ENCODE data around the gene OR7C2. TPM values are rescaled to one million over a fixed set of nuclear protein-coding genes. Genes with fewer than 3 reads are reported as not detected.

OR7C2 gene
- not detected for total RNA-seq
- not detected for polyA plus RNA-seq
- long read RNA-seq, donor 1 = 0 reads
- long read RNA-seq, donor 2 = 0 reads
- long read RNA-seq, donor 3 = 0 reads
- long read RNA-seq, donor 4 = 0 reads
- long read RNA-seq, donor 5 = 0 reads

DNA sequence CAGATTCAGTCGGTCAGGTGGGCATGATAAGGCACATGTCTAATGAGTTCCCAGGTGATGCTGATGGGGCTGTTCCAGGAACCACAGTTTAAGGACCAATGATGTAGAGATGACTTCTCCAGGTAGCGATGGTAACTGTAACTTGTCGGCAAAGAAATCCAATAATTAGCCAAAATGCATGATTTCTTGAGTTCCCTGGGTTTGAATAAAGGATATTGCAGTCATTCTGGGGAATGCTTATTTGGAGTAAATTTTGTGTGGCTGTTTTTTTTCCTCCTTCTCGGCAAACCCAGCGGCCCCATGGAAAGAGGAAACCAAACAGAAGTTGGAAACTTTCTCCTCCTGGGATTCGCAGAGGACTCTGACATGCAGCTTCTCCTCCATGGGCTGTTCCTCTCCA is at the start of gene OR7C2:
Gene OR7C2, plus strand, starts transcription at position 301 of the 400 bp plus-strand sequence. Its CDS starts 0 bp downstream, at position 301.
- Histone ChIP-seq H3K9me3 (ENCODE audit: control insufficient read depth in 4 of 4, insufficient read depth in 3 of 4, low read length in 3 of 4) (no peaks in the 10 kb centered on the region), H3K4me1 (ENCODE audit: control insufficient read depth in 5 of 5, insufficient read depth in 5 of 5, low read length in 5 of 5) (no peaks in the 10 kb centered on the region), H3K4me3 (no peak within 1 kb of the TSS), H3K27ac (ENCODE audit: low read depth in 1 of 2, low read length in 1 of 2) (no peak within 1 kb of the TSS), H3K36me3 (ENCODE audit: control insufficient read depth in 4 of 4, insufficient read depth in 4 of 4, low read length in 4 of 4) (no peaks in the 10 kb centered on the region), H3K27me3 (ENCODE audit: control insufficient read depth in 3 of 3, insufficient read depth in 3 of 3, low read length in 2 of 3) (no peaks in the 10 kb centered on the region), H3K9ac (ENCODE audit: insufficient read depth in 1 of 2, low read length in 2 of 2) (no peak within 1 kb of the TSS)
- TF ChIP-seq, protein P1, sequence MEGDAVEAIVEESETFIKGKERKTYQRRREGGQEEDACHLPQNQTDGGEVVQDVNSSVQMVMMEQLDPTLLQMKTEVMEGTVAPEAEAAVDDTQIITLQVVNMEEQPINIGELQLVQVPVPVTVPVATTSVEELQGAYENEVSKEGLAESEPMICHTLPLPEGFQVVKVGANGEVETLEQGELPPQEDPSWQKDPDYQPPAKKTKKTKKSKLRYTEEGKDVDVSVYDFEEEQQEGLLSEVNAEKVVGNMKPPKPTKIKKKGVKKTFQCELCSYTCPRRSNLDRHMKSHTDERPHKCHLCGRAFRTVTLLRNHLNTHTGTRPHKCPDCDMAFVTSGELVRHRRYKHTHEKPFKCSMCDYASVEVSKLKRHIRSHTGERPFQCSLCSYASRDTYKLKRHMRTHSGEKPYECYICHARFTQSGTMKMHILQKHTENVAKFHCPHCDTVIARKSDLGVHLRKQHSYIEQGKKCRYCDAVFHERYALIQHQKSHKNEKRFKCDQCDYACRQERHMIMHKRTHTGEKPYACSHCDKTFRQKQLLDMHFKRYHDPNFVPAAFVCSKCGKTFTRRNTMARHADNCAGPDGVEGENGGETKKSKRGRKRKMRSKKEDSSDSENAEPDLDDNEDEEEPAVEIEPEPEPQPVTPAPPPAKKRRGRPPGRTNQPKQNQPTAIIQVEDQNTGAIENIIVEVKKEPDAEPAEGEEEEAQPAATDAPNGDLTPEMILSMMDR (IDR thresholded peaks at IDR 0.05; ENCODE audit: control extremely low read depth, extremely low read depth) = no peak
- ATAC-seq (ENCODE audit: insufficient read depth, low FRiP score) (no peak), DNase-seq (no peak)
- WGBS, 2 donors = 91 to 93% methylated on average over 6 of the region's 6 CpGs

DNA sequence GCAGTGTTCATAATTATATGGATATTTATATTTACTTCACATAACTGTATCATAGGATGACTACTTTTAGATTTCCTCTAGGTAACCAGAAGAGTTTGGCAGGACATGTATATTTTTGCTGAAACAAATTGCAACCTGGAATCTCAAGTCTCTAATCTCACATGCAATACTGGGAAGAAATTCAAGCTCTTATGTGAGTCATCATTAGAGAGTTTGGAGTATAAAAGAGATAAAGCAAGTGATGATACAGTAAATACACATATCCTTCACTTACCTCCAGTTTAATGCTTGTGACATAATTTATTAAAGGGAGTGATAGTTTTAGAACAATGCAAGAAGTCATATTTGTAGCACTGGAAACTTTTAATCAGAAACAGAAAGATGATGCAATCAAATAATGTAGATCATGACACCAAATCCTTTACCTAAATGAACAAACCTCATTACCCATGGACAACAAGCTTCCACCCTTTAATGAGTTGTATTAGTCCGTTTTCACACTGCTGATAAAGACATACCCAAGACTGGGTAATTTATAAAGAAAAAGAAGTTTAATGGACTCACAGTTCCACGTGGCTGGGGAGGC is 39.5 kb upstream of the OR7C2 start:
- Histone ChIP-seq H3K9me3 (ENCODE audit: control insufficient read depth in 4 of 4, insufficient read depth in 3 of 4, low read length in 3 of 4) (no peaks in the 10 kb centered on the region), H3K36me3 (ENCODE audit: control insufficient read depth in 4 of 4, insufficient read depth in 4 of 4, low read length in 4 of 4) (no peaks in the 10 kb centered on the region), H3K4me1 (ENCODE audit: control insufficient read depth in 5 of 5, insufficient read depth in 5 of 5, low read length in 5 of 5) (no peaks in the 10 kb centered on the region), H3K27ac (ENCODE audit: low read depth in 1 of 2, low read length in 1 of 2) (no peak overlapping the region), H3K27me3 (ENCODE audit: control insufficient read depth in 3 of 3, insufficient read depth in 3 of 3, low read length in 2 of 3) (peaks cover 0 to 6% (median 2%) of the 10 kb centered on the region in 3 donors), H3K9ac (ENCODE audit: insufficient read depth in 1 of 2, low read length in 2 of 2) (no peak overlapping the region), H3K4me3 (no peak overlapping the region)
- 14 to 64% methylated on average over 2 of the region's 2 CpGs for WGBS, 2 donors
- TF ChIP-seq, protein P1 (IDR thresholded peaks at IDR 0.05; ENCODE audit: control extremely low read depth, extremely low read depth) = no peak
- ATAC-seq (ENCODE audit: insufficient read depth, low FRiP score) (no peak), DNase-seq (no peak)

DNA sequence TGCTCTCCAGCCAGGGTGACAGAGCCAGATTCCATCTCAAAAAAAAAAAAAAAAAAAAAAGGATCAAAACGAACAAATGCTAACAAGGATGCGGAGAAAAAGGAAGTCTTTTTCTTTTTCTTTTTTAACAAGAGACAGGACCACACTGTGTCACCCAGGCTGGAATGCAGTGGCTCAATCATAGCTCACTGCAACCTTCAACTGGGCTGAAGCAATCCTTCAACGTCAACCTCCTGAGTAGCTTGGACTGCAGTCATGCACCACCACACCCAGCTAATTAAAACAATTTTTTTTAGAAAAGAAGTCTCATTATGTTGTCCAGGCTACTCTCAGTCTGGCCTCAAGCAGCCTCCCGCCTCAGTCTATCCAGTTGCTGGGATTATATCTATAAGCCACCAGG is 34.6 kb upstream of the OR7C2 start:
- no peak overlapping the region for H3K9ac ChIP-seq (ENCODE audit: insufficient read depth in 1 of 2, low read length in 2 of 2)
- WGBS, 2 donors = 79 to 80% methylated on average over 4 of the region's 4 CpGs
- DNase-seq (no peak), ATAC-seq (ENCODE audit: insufficient read depth, low FRiP score) (no peak)
- H3K4me3 ChIP-seq = no peak overlapping the region
- H3K27ac ChIP-seq (ENCODE audit: low read depth in 1 of 2, low read length in 1 of 2) = no peak overlapping the region
- H3K27me3 ChIP-seq (ENCODE audit: control insufficient read depth in 3 of 3, insufficient read depth in 3 of 3, low read length in 2 of 3) = peaks cover 0 to 2% (median 0%) of the 10 kb centered on the region in 3 donors
- no peaks in the 10 kb centered on the region for H3K36me3 ChIP-seq (ENCODE audit: control insufficient read depth in 4 of 4, insufficient read depth in 4 of 4, low read length in 4 of 4)
- no peaks in the 10 kb centered on the region for H3K4me1 ChIP-seq (ENCODE audit: control insufficient read depth in 5 of 5, insufficient read depth in 5 of 5, low read length in 5 of 5)
- TF ChIP-seq, protein P1 (IDR thresholded peaks at IDR 0.05; ENCODE audit: control extremely low read depth, extremely low read depth) = no peak
- no peaks in the 10 kb centered on the region for H3K9me3 ChIP-seq (ENCODE audit: control insufficient read depth in 4 of 4, insufficient read depth in 3 of 4, low read length in 3 of 4)
